DOHH2 (cell line): ENCODE data around the gene TULP3.

Experiments used
- CTCF ChIP-seq: fragments of 200-600 bp; sonication (generic); IDR thresholded peaks from one replicate; pipeline ENCODE4 v1.5.1; 2014; ENCODE audit warnings: antibody characterized with exemption, mild to moderate bottlenecking, low read depth, low read length; ENCODE audit not compliant: poor library complexity, severe bottlenecking
- EZH2phosphoT487 ChIP-seq: fragments of 200-600 bp; sonication (generic); IDR thresholded peaks from 2 replicates; pipeline ENCODE4 v1.6.1; 2017; ENCODE audit warnings: borderline replicate concordance, mild to moderate bottlenecking, antibody characterized with exemption, low read length, moderate library complexity, mixed read lengths

- TF ChIP-seq CTCF = no peak
- TF ChIP-seq EZH2phosphoT487 = no peak
Measured at GRCh38 chr12:2886768-2887450, 3.8 kb upstream of the TULP3 start.
